ENCODE data around the gene CNTLN. TPM values are rescaled to one million over a fixed set of nuclear protein-coding genes. Genes with fewer than 3 reads are reported as not detected.

CNTLN gene
- total and polyA plus RNA-seq, 2 donors (not counting 1 experiment from before 2014, with no cell fraction given): 0.30 to 0.94 TPM

- no peak overlapping the region for H3K27ac ChIP-seq (ENCODE audit: low read length in 2 of 2)
- DNase-seq (no peak), ATAC-seq (ENCODE audit: low read depth) (no peak)
- H3K79me2 ChIP-seq (ENCODE audit: control insufficient read depth, insufficient read depth, low read length): no peaks in the 10 kb centered on the region
- H3K4me2 ChIP-seq (replicated peaks; ENCODE audit: low read depth, low read length, poor library complexity, severe bottlenecking): no peak overlapping the region
- intact Hi-C loops (cut with micrococcal nuclease): no loop called here
- TF ChIP-seq EZH2 (IDR thresholded peaks at IDR 0.05; ENCODE audit: borderline replicate concordance, insufficient read depth, low read depth, low read length, poor library complexity, severe bottlenecking) (no peak), CTCF (IDR thresholded peaks at IDR 0.05) (no peak)
- H3K36me3 ChIP-seq (replicated peaks in 1 of 2; ENCODE audit: control extremely low read depth in 1 of 2, control insufficient read depth in 1 of 2, extremely low read depth in 1 of 2, insufficient read depth in 2 of 2, low read length in 1 of 2): no peaks in the 10 kb centered on the region
- H3K27me3 ChIP-seq (replicated peaks in 1 of 4; ENCODE audit: control extremely low read depth in 1 of 4, control insufficient read depth in 3 of 4, insufficient read depth in 4 of 4, low read length in 3 of 4): no peaks in the 10 kb centered on the region
- no peaks in the 10 kb centered on the region for H3K27me3 Mint-ChIP-seq
- no peak overlapping the region for H3K4me3 Mint-ChIP-seq
- no peak overlapping the region for H2AFZ ChIP-seq (ENCODE audit: insufficient read depth, low read depth, low read length, poor library complexity, severe bottlenecking)
- no peaks in the 10 kb centered on the region for H3K4me1 ChIP-seq (ENCODE audit: control insufficient read depth in 2 of 2, insufficient read depth in 2 of 2, low read length in 2 of 2)
- ChIA-PET CTCF (no interaction called here), POLR2A (no interaction called here)
- H3K4me3 ChIP-seq (ENCODE audit: control extremely low read depth in 1 of 5, extremely low read depth in 1 of 5, insufficient read depth in 1 of 5, low read depth in 2 of 5, low read length in 4 of 5): no peak overlapping the region
- no peaks in the 10 kb centered on the region for H3K9me3 Mint-ChIP-seq (ENCODE audit: insufficient read depth)
- H3K27ac Mint-ChIP-seq: no peak overlapping the region
- no peaks in the 10 kb centered on the region for H3K4me1 Mint-ChIP-seq
- no peak overlapping the region for H3K9ac ChIP-seq (ENCODE audit: low read length)
- H3K9me3 ChIP-seq (ENCODE audit: control extremely low read depth in 1 of 3, control insufficient read depth in 2 of 3, insufficient read depth in 1 of 3, low read length in 2 of 3): no peaks in the 10 kb centered on the region
- H4K20me1 ChIP-seq (ENCODE audit: control insufficient read depth, insufficient read depth, low read length, poor library complexity, severe bottlenecking): no peaks in the 10 kb centered on the region
- WGBS (ENCODE audit: insufficient coverage): 100% methylated on average over 1 of the region's 2 CpGs
These were observed 263.5 kb downstream of the CNTLN start for GRCh38 chr9:17398350-17398749.

- H3K27me3 Mint-ChIP-seq: no peaks in the 10 kb centered on the region
- Histone ChIP-seq H3K4me3 (ENCODE audit: control extremely low read depth in 1 of 5, extremely low read depth in 1 of 5, insufficient read depth in 1 of 5, low read depth in 2 of 5, low read length in 4 of 5) (no peak overlapping the region), H4K20me1 (ENCODE audit: control insufficient read depth, insufficient read depth, low read length, poor library complexity, severe bottlenecking) (no peaks in the 10 kb centered on the region), H3K27me3 (replicated peaks in 1 of 4; ENCODE audit: control extremely low read depth in 1 of 4, control insufficient read depth in 3 of 4, insufficient read depth in 4 of 4, low read length in 3 of 4) (no peaks in the 10 kb centered on the region), H3K27ac (ENCODE audit: low read length in 2 of 2) (no peak overlapping the region), H3K9ac (ENCODE audit: low read length) (no peak overlapping the region), H3K4me2 (replicated peaks; ENCODE audit: low read depth, low read length, poor library complexity, severe bottlenecking) (no peak overlapping the region), H3K9me3 (ENCODE audit: control extremely low read depth in 1 of 3, control insufficient read depth in 2 of 3, insufficient read depth in 1 of 3, low read length in 2 of 3) (no peaks in the 10 kb centered on the region), H3K36me3 (replicated peaks in 1 of 2; ENCODE audit: control extremely low read depth in 1 of 2, control insufficient read depth in 1 of 2, extremely low read depth in 1 of 2, insufficient read depth in 2 of 2, low read length in 1 of 2) (no peaks in the 10 kb centered on the region), H3K79me2 (ENCODE audit: control insufficient read depth, insufficient read depth, low read length) (no peaks in the 10 kb centered on the region), H2AFZ (ENCODE audit: insufficient read depth, low read depth, low read length, poor library complexity, severe bottlenecking) (no peak overlapping the region), H3K4me1 (ENCODE audit: control insufficient read depth in 2 of 2, insufficient read depth in 2 of 2, low read length in 2 of 2) (no peaks in the 10 kb centered on the region)
- TF ChIP-seq CTCF (IDR thresholded peaks at IDR 0.05) (no peak), EZH2 (IDR thresholded peaks at IDR 0.05; ENCODE audit: borderline replicate concordance, insufficient read depth, low read depth, low read length, poor library complexity, severe bottlenecking) (no peak)
- no peak overlapping the region for H3K4me3 Mint-ChIP-seq
- no peaks in the 10 kb centered on the region for H3K9me3 Mint-ChIP-seq (ENCODE audit: insufficient read depth)
- H3K27ac Mint-ChIP-seq: no peak overlapping the region
- no peak for DNase-seq
- intact Hi-C loops (cut with micrococcal nuclease): no loop called here
- ChIA-PET CTCF (no interaction called here), POLR2A (no interaction called here)
- WGBS (ENCODE audit: insufficient coverage): 83% methylated on average over 1 of the region's 2 CpGs
- no peak for ATAC-seq (ENCODE audit: low read depth)
- H3K4me1 Mint-ChIP-seq: no peaks in the 10 kb centered on the region
These were observed 267.0 kb downstream of the CNTLN start for GRCh38 chr9:17401858-17402257.
